GM19467 (cell line): ENCODE data around the gene RASD1.
"Not testable (repeated sequence)": the region's sequence is repeated elsewhere in the genome, so short reads cannot be mapped to it uniquely, and the experiment has no call there.

Experiments
- ATAC-seq: cut with Tn5 transposase; IDR thresholded peaks from one replicate; pipeline ENCODE4 v1.9.1; 2021; ENCODE audit warnings: mild to moderate bottlenecking, moderate library complexity; ENCODE audit not compliant: unreplicated experiment

The RASD1 gene

DNA sequence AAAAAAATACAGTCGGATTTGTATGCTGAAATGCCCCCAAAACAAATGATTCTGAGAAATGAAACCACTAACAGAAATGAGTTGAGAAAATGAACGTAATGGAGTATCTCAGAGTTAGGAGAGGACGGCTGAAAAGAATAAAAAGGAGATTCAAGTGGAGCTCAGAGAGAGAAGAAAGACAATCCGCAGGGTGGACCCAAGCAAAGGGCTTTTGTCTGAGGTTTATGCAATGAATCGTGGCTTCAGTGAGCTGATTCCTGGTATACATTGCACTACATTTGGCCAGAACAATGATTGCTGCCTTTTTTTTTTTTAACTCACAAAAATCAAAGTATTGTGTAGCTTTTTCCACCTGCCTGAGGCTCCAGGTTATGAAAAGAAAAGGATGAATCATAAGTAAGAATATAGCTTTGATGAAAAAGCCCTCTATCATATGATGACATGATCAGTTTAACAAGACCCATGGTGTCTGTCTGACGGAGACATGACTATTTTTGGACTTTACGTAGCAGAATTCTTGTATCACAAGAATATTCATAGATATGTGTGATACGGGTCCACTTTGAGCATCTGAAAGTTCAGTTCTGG, 23.8 kb downstream of the RASD1 start:
- ATAC-seq, result no peak

DNA sequence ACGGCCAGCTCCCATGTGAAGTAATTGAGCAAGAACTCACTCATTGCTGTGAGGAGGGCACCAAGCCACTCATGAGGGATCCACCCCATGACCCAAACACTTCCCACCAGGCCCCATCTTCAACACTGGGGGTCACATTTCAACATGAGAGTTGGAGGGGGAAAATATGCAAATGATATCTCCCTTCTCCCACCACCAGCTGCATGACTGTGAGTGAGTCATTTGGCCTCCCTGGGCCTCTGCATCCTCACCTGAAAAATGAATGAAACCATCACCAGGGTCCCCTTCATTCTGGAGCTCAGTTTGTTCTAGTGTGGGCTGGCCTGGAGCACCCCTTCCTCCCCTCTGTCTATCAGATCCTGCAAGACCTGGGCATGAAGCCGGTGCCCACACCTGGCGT, 26.2 kb downstream of the RASD1 start:
- ATAC-seq, result no peak

DNA sequence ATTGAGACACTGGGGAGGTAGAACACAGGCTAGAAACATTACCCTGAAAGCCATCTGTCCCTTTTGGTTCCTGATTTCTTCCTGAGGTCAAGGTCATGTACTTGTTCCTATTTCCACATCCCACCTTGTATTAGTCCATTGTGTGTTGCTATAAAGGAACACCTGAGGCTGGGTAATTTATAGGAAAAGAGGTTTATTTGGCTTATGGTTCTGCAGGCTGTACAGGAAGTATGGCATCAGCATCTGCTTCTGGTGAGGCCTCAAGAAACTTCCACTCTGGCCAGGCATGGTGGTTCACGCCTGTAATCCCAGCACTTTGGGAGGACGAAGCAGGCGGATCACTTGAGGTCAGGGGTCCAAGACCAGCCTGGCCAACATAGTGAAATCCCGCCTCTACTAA, 26.8 kb downstream of the RASD1 start:
- no peak for ATAC-seq

GRCh38 chr17:17468217-17469010, 27.8 kb downstream of the RASD1 start:
- ATAC-seq, result no peak

DNA sequence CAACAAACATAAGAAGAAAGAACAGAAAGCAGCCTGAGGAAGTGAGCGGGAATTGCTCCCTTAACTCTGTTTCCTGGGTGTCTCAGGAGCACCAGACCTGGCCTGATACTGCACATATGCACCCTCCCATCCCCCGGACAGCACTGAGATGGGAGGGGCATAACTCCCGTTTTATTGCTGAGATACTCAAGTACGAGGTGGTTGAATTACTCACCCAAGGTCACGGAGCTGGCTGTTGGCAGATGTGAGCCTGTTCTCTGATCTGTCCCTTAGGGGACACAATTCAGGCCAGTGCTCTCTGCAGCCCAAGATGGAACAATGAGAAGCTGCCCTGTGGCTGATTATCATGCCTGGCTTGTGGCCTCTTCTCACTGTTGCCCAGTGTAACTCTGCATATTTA, 28.5 kb downstream of the RASD1 start:
- ATAC-seq, result no peak

GRCh38 chr17:17467016-17467415, 29.2 kb downstream of the RASD1 start:
- no peak for ATAC-seq

DNA sequence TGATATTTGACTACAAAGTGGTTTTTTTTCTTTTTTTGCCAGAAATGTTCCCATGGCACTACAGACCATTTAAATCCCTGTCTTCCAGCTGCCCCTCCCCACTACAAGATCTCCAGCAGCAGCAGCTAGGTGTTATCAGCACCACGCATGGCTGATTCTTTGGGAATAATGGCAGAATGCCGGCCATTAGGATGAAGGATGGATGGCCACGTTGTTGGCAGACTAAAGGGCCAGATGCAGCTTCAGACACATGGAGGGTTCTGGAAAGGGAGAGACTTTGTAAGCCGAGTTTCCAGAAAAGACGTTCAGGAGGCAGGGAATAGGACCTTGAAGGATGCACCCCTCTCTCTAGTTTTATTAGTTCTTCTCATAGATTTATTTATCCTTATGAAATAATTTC, 29.7 kb downstream of the RASD1 start:
- ATAC-seq, result no peak

- ATAC-seq, result not testable (repeated sequence)
These were observed 30.3 kb downstream of the RASD1 start for GRCh38 chr17:17465878-17466277.

DNA sequence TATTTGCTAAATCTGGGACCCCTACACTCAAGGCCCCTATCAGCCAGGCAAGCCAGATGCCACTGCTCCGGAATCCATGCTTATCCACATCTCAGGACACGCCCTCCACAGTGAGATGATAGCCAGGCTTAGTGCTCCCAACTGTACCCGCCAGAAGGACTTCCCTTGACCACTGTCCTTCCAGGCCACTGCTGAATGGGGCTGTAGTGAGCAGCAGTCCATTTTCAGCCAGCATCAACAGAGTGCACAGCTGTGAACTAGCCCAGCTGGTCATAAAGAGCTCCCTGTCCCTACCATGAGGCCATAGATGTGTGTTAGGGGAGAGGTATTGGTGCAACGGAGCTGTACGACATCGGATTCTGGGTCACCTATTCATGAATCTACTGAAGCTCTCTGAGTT, 32.4 kb downstream of the RASD1 start:
- no peak for ATAC-seq

- no peak for ATAC-seq
These were observed 34.0 kb downstream of the RASD1 start for GRCh38 chr17:17462048-17462824.

DNA sequence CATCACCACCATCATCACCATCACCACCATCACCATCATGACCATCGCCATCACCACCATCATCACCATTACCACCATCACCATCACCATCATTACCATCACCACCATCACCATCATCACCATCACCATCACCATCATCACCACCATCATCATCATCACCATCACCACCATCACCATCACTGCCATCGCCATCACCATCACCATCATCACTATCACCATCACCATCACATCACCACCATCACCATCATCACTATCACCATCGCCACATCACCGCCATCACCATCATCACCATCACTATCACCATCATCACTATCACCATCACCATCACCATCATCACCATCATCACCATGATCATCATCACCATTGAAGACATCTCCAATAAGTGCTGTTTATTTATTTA, 36.2 kb downstream of the RASD1 start:
- ATAC-seq, result no peak

DNA sequence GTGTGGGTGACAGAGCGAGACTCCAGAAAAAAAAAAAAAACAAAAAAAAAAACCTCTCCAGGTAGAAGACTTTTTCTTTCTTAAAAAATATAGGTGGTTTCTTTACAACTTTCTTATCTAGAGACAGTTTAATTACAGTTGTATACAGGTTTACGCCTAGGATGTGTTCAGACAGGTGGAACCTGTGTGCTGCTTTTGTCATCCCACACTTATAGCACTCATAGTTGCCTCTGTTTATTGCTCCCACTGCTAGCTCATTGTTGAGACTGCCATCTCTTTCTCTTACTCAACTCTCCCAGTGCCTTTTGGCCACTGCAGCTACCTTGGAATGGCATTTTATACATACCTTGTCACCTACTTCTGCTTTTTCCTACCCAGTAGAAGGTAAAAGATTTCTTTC, 38.5 kb downstream of the RASD1 start:
- no peak for ATAC-seq

- ATAC-seq, result no peak
These were observed 39.9 kb downstream of the RASD1 start for GRCh38 chr17:17456251-17456650.

DNA sequence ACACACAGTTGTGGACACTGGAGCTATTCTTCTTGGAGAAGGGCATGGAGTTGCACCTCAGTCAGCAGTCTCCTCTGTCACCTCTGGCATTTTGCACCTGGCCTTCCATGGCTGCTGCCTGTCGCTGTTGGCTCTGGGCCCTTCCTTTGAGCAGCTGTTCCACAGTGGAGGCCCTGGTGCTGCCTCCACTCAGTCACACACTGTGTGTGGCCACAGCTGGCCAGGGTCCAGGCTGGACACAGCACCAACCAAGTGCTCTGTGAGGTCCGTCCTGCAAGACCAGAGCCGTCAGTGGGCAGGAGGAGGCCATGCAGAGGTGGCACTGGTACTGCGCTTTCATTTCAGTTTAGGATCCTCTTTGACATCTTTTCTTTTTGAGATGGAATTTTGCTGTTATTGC, 41.0 kb downstream of the RASD1 start:
- no peak for ATAC-seq

- not testable (repeated sequence) for ATAC-seq
These were observed 41.5 kb downstream of the RASD1 start for GRCh38 chr17:17454700-17455099.

GRCh38 chr17:17454276-17454675, 41.9 kb downstream of the RASD1 start:
- ATAC-seq, result no peak

GRCh38 chr17:17453088-17453487, 43.1 kb downstream of the RASD1 start:
- ATAC-seq, result no peak

DNA sequence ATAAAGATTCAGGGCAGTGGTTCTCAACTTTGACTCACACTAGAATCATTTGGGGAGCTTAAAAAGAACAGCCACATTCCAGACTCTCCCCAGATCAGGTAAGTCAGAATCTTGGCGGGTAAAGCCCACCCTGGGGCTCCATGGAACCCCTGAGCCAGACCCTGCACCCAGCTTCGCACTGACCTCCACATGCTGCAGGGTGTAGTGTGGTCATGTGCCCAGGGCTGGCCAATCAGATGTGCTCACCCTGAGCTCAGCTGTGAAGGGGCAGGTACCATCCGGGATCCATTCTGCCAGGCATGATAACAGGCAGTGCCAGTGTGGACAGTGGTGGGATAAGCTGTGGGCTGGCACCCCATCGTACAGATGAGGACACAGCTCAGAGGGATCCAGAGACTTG, 47.5 kb downstream of the RASD1 start:
- no peak for ATAC-seq

- no peak for ATAC-seq
These were observed 48.1 kb downstream of the RASD1 start for GRCh38 chr17:17448076-17448475.

DNA sequence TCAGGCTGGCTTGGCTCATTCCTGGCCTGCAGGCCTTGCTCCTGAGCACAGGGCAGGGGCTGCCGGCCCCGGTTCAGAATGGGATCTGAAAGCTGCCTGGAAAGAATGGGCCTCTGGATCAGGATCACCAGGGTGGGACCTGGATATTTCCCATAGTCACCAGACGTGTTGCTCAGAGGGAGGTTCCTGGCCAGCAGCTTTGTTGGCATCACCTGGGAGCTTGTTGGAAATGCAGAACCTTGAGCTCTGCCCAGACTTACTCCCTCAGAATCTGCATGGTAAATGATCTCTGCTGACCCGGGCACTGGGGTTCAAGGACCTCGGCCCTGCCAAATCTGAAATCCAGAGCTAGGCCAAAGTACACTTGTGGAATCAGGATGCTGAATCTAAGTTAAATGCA, 48.9 kb downstream of the RASD1 start:
- ATAC-seq, result no peak

- no peak for ATAC-seq
These were observed 49.5 kb downstream of the RASD1 start for GRCh38 chr17:17446666-17447155.
